Activated CD8-positive, alpha-beta T cell treated with anti-CD3 and anti-CD28 coated beads, Interleukin-2, amount 10 ng/mL, durations not matched to agents 7 days and 5 days (primary cell): Measurements from ENCODE around the gene NFKB2. TPM values are rescaled to one million over a fixed set of nuclear protein-coding genes. Genes with fewer than 3 reads are reported as not detected.
A peak's percentile ranks its signal among the peaks of the same experiment; 100 is the strongest.

Experiments
- ATAC-seq: fragments of 150-1000 bp; cut with Tn5 transposase; one replicate; pipeline ENCODE4 v1.10.0; 2021; ENCODE audit warnings: moderate library complexity
- CTCF ChIA-PET: fragments of 350-600 bp; sonication (Branson Sonifier 250); formaldehyde crosslinking; loops from one replicate; lab custom pipeline; 2021; ENCODE audit warnings: antibody characterized with exemption; lab: Charles Lee
- POLR2A ChIA-PET: fragments of 350-600 bp; sonication (Branson Sonifier 250); formaldehyde crosslinking; loops from one replicate; lab custom pipeline; 2021; ENCODE audit warnings: antibody characterized with exemption; lab: Charles Lee
- DNase-seq: peaks from one replicate; pipeline ENCODE4 v3.0.0-alpha.2; 2020
- H3K27ac Mint-ChIP-seq: one replicate; pipeline ENCODE4 v1.8.0; 2021; ENCODE audit warnings: mild to moderate bottlenecking, mixed read lengths
- H3K27me3 Mint-ChIP-seq: one replicate; pipeline ENCODE4 v1.8.0; 2021; ENCODE audit warnings: low read depth, mixed read lengths
- H3K36me3 Mint-ChIP-seq: one replicate; pipeline ENCODE4 v1.8.0; 2021; ENCODE audit warnings: low read depth, mixed read lengths
- H3K4me1 Mint-ChIP-seq: one replicate; pipeline ENCODE4 v1.8.0; 2021; ENCODE audit warnings: low read depth, mixed read lengths
- H3K4me3 Mint-ChIP-seq: one replicate; pipeline ENCODE4 v1.8.0; 2021; ENCODE audit warnings: mild to moderate bottlenecking, mixed read lengths
- H3K9me3 Mint-ChIP-seq: one replicate; pipeline ENCODE4 v1.8.0; 2022; ENCODE audit warnings: mixed read lengths; ENCODE audit not compliant: insufficient read depth
- total RNA-seq, 2 experiments: library from RNA; stranded (reverse); gene quantifications; one replicate each; pipeline ENCODE4 v1.2.3, GENCODE V29; 2021

NFKB2 gene
- total RNA-seq, 2 experiments from 2014 or later, result 52.7 to 56.6 TPM

GRCh38 chr10:102394801-102395399, 605 bp upstream of the NFKB2 start:
- peaks cover 29% of the 10 kb centered on the region for H3K36me3 Mint-ChIP-seq
- H3K9me3 Mint-ChIP-seq, result no peaks in the 10 kb centered on the region
- ChIA-PET CTCF (interaction anchor here (0.7 to 10.7 kb wide), 19 partner anchors 9 to 243 kb away, joined by 3 to 156 read pairs (median 4); partner anchors contain the start of genes ACTR1A, C10orf95, ELOVL3 and FBXL15), POLR2A (interaction anchor here (1.0 to 8.0 kb wide), 24 partner anchors 9 to 276 kb away, joined by 3 to 68 read pairs (median 6); partner anchors contain the start of genes C10orf95, CUEDC2, FBXL15 and GBF1)
- no peak for ATAC-seq
- H3K27me3 Mint-ChIP-seq, result no peaks in the 10 kb centered on the region
- peak overlapping the region; percentile 95 for H3K27ac Mint-ChIP-seq
- DNase-seq, result peak; percentile 50
- H3K4me3 Mint-ChIP-seq, result peak overlapping the region; percentile 85
- peaks cover 40% of the 10 kb centered on the region for H3K4me1 Mint-ChIP-seq

GRCh38 chr10:102396317-102396650, 779 bp downstream of the NFKB2 start:
- H3K36me3 Mint-ChIP-seq, result peaks cover 36% of the 10 kb centered on the region

GRCh38 chr10:102396730-102397151, 1.2 kb downstream of the NFKB2 start:
- Mint-ChIP-seq H3K27ac (peak overlapping the region; percentile 95), H3K27me3 (no peaks in the 10 kb centered on the region), H3K36me3 (peaks cover 38% of the 10 kb centered on the region), H3K9me3 (no peaks in the 10 kb centered on the region), H3K4me3 (peak overlapping the region; percentile 85), H3K4me1 (peaks cover 48% of the 10 kb centered on the region)
- ChIA-PET CTCF (interaction anchor here (0.8 to 10.7 kb wide), 6 partner anchors 25 to 227 kb away, joined by 3 to 156 read pairs (median 4); partner anchors contain the start of genes ELOVL3 and FBXL15), POLR2A (interaction anchor here (0.9 to 8.0 kb wide), 7 partner anchors 9 to 245 kb away, joined by 3 to 68 read pairs (median 14); partner anchors contain the start of genes FBXL15 and NOLC1)
- ATAC-seq (no peak), DNase-seq (no peak)

More at GRCh38 chr10:102396317-102396650, 779 bp downstream of the NFKB2 start:
- peak overlapping the region; percentile 95 for H3K27ac Mint-ChIP-seq
- peak overlapping the region; percentile 85 for H3K4me3 Mint-ChIP-seq
- DNase-seq, result no peak
- POLR2A ChIA-PET, result interaction anchor here (1.0 to 8.0 kb wide), 11 partner anchors 9 to 277 kb away, joined by 3 to 68 read pairs (median 9); partner anchors contain the start of genes FBXL15, GBF1 and NOLC1
- peaks cover 48% of the 10 kb centered on the region for H3K4me1 Mint-ChIP-seq
- no peaks in the 10 kb centered on the region for H3K27me3 Mint-ChIP-seq
- no peaks in the 10 kb centered on the region for H3K9me3 Mint-ChIP-seq
- no peak for ATAC-seq
- CTCF ChIA-PET, result interaction anchor here (0.8 to 10.7 kb wide), 7 partner anchors 7 to 227 kb away, joined by 3 to 156 read pairs (median 4); partner anchors contain the start of genes ELOVL3 and FBXL15

- Mint-ChIP-seq H3K4me3 (peak overlapping the region; percentile 85), H3K9me3 (no peaks in the 10 kb centered on the region), H3K36me3 (peaks cover 40% of the 10 kb centered on the region), H3K4me1 (peaks cover 48% of the 10 kb centered on the region), H3K27ac (no peak overlapping the region), H3K27me3 (no peaks in the 10 kb centered on the region)
- no peak for DNase-seq
- ChIA-PET CTCF (interaction anchor here (0.8 to 10.7 kb wide), 11 partner anchors 9 to 228 kb away, joined by 3 to 156 read pairs (median 6); partner anchors contain the start of genes C10orf95, CUEDC2, ELOVL3 and FBXL15), POLR2A (interaction anchor here (0.9 to 8.0 kb wide), 5 partner anchors 25 to 265 kb away, joined by 3 to 68 read pairs (median 4); partner anchors contain the start of genes FBXL15 and NOLC1)
- no peak for ATAC-seq
These were observed 2.0 kb downstream of the NFKB2 start for GRCh38 chr10:102397222-102398171.

- ATAC-seq, result no peak
- peaks cover 40% of the 10 kb centered on the region for H3K36me3 Mint-ChIP-seq
- DNase-seq, result no peak
- CTCF ChIA-PET, result interaction anchor here (0.8 to 10.7 kb wide), 25 partner anchors 8 to 229 kb away, joined by 3 to 156 read pairs (median 6); partner anchors contain the start of genes ACTR1A, C10orf95, CUEDC2 and ELOVL3
- H3K27ac Mint-ChIP-seq, result peak overlapping the region; percentile 52
- no peaks in the 10 kb centered on the region for H3K27me3 Mint-ChIP-seq
- peak overlapping the region; percentile 53 for H3K4me3 Mint-ChIP-seq
- H3K4me1 Mint-ChIP-seq, result peaks cover 42% of the 10 kb centered on the region
- H3K9me3 Mint-ChIP-seq, result no peaks in the 10 kb centered on the region
- POLR2A ChIA-PET, result interaction anchor here (1.0 to 8.0 kb wide), 5 partner anchors 15 to 266 kb away, joined by 3 to 68 read pairs (median 4); partner anchors contain the start of gene FBXL15
These were observed 2.9 kb downstream of the NFKB2 start for GRCh38 chr10:102398172-102399020.

GRCh38 chr10:102399217-102400021, 3.9 kb downstream of the NFKB2 start:
- Mint-ChIP-seq H3K4me1 (peaks cover 39% of the 10 kb centered on the region), H3K4me3 (peak overlapping the region; percentile 56), H3K36me3 (peaks cover 40% of the 10 kb centered on the region), H3K9me3 (no peaks in the 10 kb centered on the region), H3K27ac (peak overlapping the region; percentile 78), H3K27me3 (no peaks in the 10 kb centered on the region)
- peak; percentile 63 for ATAC-seq
- POLR2A ChIA-PET, result interaction anchor here (1.3 to 8.0 kb wide), 5 partner anchors 11 to 168 kb away, joined by 3 to 68 read pairs (median 4); partner anchors contain the start of gene FBXL15
- peak; percentile 92 for DNase-seq
- CTCF ChIA-PET, result interaction anchor here (0.7 to 10.7 kb wide), 30 partner anchors 8 to 242 kb away, joined by 3 to 156 read pairs (median 5); partner anchors contain the start of genes ACTR1A, C10orf95, CUEDC2 and ELOVL3

GRCh38 chr10:102400076-102400475, 4.6 kb downstream of the NFKB2 start:
- Mint-ChIP-seq H3K27ac (peak overlapping the region; percentile 78), H3K36me3 (peaks cover 40% of the 10 kb centered on the region), H3K27me3 (no peaks in the 10 kb centered on the region), H3K4me3 (peak overlapping the region; percentile 56), H3K9me3 (no peaks in the 10 kb centered on the region), H3K4me1 (peaks cover 39% of the 10 kb centered on the region)
- POLR2A ChIA-PET, result interaction anchor here (1.3 to 8.0 kb wide), 4 partner anchors 10 to 168 kb away, joined by 3 to 68 read pairs (median 4); partner anchors contain the start of gene FBXL15
- no peak for ATAC-seq
- no peak for DNase-seq
- CTCF ChIA-PET, result interaction anchor here (1.2 to 10.7 kb wide), 17 partner anchors 10 to 242 kb away, joined by 3 to 156 read pairs (median 8); partner anchors contain the start of genes ACTR1A, C10orf95, ELOVL3 and FBXL15

GRCh38 chr10:102400598-102401341, 5.3 kb downstream of the NFKB2 start:
- no peak for DNase-seq
- H3K27ac Mint-ChIP-seq, result peak overlapping the region; percentile 55
- H3K36me3 Mint-ChIP-seq, result peaks cover 40% of the 10 kb centered on the region
- H3K4me1 Mint-ChIP-seq, result peaks cover 39% of the 10 kb centered on the region
- H3K4me3 Mint-ChIP-seq, result peak overlapping the region; percentile 12
- ChIA-PET CTCF (interaction anchor here (1.8 to 10.7 kb wide), 7 partner anchors 10 to 183 kb away, joined by 8 to 156 read pairs (median 15); partner anchors contain the start of genes ELOVL3 and FBXL15), POLR2A (interaction anchor here (1.7 to 8.0 kb wide), 2 partner anchors 21 to 169 kb away, joined by 3 to 68 read pairs; partner anchors contain the start of gene FBXL15)
- H3K9me3 Mint-ChIP-seq, result no peaks in the 10 kb centered on the region
- ATAC-seq, result no peak
- H3K27me3 Mint-ChIP-seq, result no peaks in the 10 kb centered on the region

- no peak for ATAC-seq
- H3K36me3 Mint-ChIP-seq, result peaks cover 37% of the 10 kb centered on the region
- H3K4me1 Mint-ChIP-seq, result peaks cover 34% of the 10 kb centered on the region
- no peak overlapping the region for H3K27ac Mint-ChIP-seq
- POLR2A ChIA-PET, result interaction anchor here (1.0 kb wide), 1 partner anchor 11 kb away, joined by 3 read pairs; no protein-coding TSS in a partner anchor
- H3K9me3 Mint-ChIP-seq, result no peaks in the 10 kb centered on the region
- CTCF ChIA-PET, result interaction anchor here (10.7 kb wide), 1 partner anchor 172 kb away, joined by 156 read pairs; the partner anchor contains the start of gene ELOVL3
- DNase-seq, result no peak
- H3K27me3 Mint-ChIP-seq, result no peaks in the 10 kb centered on the region
- no peak overlapping the region for H3K4me3 Mint-ChIP-seq
These were observed 5.8 kb downstream of the NFKB2 start for GRCh38 chr10:102401342-102401654.
